D721Med (cell line): ENCODE data around the gene SYTL1.

Source experiments
- DNase-seq: peaks from one replicate; pipeline ENCODE4 v3.0.0; 2011; ENCODE audit warnings: low spot score; ENCODE audit not compliant: insufficient read length
- FAIRE-seq: peaks from 2 replicates; lab custom pipeline; 2011; peaks lifted over from hg19 to GRCh38; lab: Jason Lieb, UNC
- CTCF ChIP-seq: IDR thresholded peaks from 2 replicates; pipeline ENCODE4 v1.5.1; 2012; ENCODE audit warnings: mild to moderate bottlenecking, control low read depth; ENCODE audit not compliant: insufficient read depth; ENCODE audit errors: missing control alignments

The SYTL1 gene

DNA sequence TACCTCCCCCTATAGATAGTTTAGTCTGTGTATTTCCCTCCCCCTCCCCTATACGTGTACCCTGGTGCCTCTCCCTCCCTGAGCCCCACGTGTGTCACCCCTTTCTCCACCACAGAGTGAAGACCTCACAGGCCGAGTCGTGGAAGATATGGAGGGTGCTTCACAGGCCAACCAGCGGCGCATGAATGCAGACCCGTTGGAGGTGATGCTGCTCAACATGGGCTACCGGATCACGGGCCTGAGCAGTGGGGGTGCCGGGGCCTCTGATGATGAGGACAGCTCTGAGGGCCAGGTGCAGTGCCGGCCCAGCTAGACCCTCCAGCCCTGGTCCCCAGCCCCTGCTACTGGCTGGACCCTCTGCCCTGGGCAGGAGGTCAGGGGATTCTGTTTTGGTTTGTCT, 35.8 kb upstream of the SYTL1 start:
- FAIRE-seq (no peak), DNase-seq (no peak)
- TF ChIP-seq CTCF = no peak

DNA sequence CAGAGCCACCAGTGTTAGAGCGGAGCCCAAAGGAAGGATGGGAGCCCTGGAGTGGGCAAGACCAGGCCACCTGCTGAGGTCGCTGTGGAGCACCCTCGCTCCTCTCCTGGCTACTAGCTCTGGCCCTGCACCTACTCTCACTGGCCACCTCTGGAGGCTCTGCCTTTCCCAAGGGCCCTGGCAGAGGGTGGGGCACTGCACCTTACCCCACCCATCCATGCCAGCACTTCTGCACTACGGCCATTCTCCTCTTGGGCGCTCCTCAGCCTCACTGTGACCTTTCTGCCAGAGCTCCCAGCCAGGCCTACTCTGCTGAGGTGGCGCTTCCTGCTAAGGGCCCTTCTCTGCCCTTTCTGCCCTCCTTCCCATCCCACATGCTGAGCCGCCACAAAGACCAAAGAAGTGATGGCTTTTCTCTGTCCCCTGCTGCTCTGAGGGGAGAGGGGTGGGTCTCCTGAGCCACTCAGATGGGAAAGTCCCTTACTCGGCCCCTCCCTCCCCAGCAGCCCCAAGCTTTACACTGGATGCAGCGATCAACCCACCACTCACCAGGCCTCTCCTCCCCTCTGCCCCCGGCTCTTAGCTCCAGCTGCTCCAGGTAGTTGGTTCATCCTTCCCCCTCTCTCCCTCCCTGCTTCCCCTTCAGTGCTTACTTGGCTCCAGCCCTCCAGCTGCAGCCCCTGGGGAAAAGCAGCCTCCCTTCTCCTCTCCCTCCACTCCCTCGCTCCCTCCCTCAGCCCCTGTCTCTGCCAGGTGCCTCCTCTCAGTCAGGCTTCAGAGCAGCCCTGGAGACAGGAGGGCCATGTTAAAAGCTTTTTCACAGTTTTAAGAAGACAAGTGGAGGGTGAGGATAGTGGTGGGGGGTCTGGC, 34.7 kb upstream of the SYTL1 start:
- no peak for FAIRE-seq

DNA sequence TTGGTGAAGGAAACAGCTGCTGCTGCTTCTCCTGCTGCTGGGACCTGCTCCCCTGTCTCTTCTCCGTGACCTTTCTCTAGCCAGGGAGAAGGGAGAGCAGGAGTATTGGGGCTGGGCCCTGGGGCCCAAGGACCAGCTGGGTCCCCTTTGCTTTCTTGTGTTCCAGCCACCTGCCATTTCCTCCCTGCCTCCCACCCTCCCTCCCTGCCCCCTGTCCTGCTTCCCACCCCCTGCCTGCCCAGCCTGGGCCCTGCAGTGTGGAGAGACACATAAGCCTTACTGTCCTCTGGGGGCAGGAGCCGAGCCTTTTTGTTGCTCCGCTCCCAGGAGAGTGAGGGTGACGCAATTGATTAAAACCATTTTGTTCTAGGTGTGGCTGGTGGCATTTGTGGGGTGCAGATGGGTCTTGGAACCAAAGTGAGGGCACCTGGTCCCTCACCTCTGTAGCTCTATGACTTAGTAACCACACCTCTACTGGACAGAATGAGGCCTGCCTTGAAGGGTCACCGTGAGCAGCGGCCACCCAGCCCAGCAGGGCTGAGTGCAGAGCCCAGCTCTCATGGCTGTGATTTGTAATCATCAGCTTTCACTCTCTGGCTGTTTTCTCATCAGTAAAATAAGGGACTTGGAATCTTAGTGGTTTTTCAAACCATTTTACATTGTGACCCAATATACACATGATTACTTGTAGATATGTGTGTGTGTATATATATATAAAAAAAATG, 33.8 kb upstream of the SYTL1 start:
- TF ChIP-seq CTCF = no peak
- DNase-seq (no peak), FAIRE-seq (no peak)

More for the DNA sequence above, 34.7 kb upstream of the SYTL1 start:
- no peak for DNase-seq
- TF ChIP-seq CTCF = no peak

DNA sequence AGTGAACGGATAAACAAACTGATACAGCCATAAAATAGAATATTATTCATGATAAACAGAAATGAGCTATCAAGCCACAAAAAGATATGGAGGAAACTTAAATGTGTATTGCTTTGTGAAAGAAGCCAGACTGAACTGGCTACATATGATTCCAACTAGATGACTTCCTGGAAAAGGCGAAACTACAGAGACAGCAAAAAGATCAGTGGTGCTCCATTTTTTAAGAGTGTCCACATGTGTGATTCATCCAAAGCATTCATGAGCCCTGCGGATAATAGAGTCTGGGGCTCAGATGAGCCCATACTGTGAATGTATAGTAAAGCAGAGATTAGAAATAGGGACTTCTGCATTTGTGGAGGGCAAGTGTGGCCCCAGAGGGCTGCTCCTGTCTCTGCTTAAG, 27.7 kb upstream of the SYTL1 start:
- DNase-seq (no peak), FAIRE-seq (no peak)
- TF ChIP-seq CTCF = no peak

DNA sequence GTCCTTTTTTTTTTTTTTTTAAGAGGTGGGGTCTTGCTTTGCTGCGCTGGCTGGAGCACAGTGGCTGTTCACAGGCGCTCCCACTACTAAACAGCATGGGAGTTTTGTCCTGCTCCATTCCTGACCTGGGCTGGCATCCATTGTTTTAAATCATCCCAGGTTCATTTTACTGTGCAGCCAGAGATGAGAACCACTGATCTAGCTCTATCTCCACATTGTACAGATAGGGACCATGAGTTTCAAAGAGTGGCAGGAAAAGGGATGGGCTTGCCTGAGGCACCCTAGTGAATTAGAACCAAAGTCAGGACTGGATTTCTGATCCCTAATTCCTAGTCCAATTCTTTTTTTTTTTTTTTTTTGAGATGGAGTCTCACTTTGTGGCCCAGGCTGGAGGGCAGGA, 27.1 kb upstream of the SYTL1 start:
- FAIRE-seq (no peak), DNase-seq (no peak)
- no peak for TF ChIP-seq CTCF

GRCh38 chr1:27316860-27317259, 25.0 kb upstream of the SYTL1 start:
- FAIRE-seq (no peak), DNase-seq (no peak)
- TF ChIP-seq CTCF = no peak
